Cardiac muscle cell (in vitro differentiated cells and primary cell): ENCODE results near the gene PTGDS. TPM values are rescaled to one million over a fixed set of nuclear protein-coding genes. Genes with fewer than 3 reads are reported as not detected.

Experiments used
- DNase-seq, 2 donors: peaks; one replicate each; pipeline versions ENCODE4 v3.0.0 to v3.0.0-alpha.2; 2010 to 2017; ENCODE audit warnings: low read depth in 1 of 2, low spot score in 1 of 2
- H3K27ac ChIP-seq: fragments of 200-600 bp; sonication (generic); 2 replicates; pipeline ENCODE4 v1.5.1; 2016
- H3K27me3 ChIP-seq: fragments of 200-600 bp; sonication (generic); 2 replicates; pipeline ENCODE4 v1.6.0; 2016; ENCODE audit warnings: control low read depth
- H3K36me3 ChIP-seq: fragments of 200-600 bp; sonication (generic); 2 replicates; pipeline ENCODE4 v1.5.1; 2016; ENCODE audit warnings: control low read depth
- H3K4me1 ChIP-seq: fragments of 200-600 bp; sonication (generic); 2 replicates; pipeline ENCODE4 v1.8.1; 2017; ENCODE audit warnings: low read depth, mild to moderate bottlenecking, mixed run types
- H3K4me3 ChIP-seq: fragments of 200-600 bp; sonication (generic); 2 replicates; pipeline ENCODE4 v1.5.1; 2016; ENCODE audit warnings: mild to moderate bottlenecking
- H3K9me3 ChIP-seq: fragments of 200-600 bp; sonication (generic); 2 replicates; pipeline ENCODE4 v1.5.1; 2017; ENCODE audit warnings: low read depth, mild to moderate bottlenecking, control low read depth
- polyA plus RNA-seq: library from polyadenylated mRNA; unstranded; fragments of >200 nt; fragmentation: Nextera tagmentation; extraction: Ambion mirVana; gene quantifications from 2 replicates; pipeline ENCODE4 v1.2.1, GENCODE V29; 2016
- total RNA-seq: library from RNA; depleted of rRNA; stranded (reverse); fragments of >200 nt; gene quantifications from 2 replicates; pipeline ENCODE4 v1.2.3, GENCODE V29; 2016
- TF ChIP-seq, protein P1 (sequence below): IDR thresholded peaks from 2 replicates; pipeline ENCODE4 v1.5.1; 2012; ENCODE audit warnings: low read depth, mild to moderate bottlenecking, low read length

Gene PTGDS
- total and polyA plus RNA-seq, 2 experiments from 2014 or later, result 3.4 to 3.9 TPM

- no peak for DNase-seq
- Histone ChIP-seq H3K27me3 (peaks cover 2% of the 10 kb centered on the region), H3K27ac (no peak overlapping the region), H3K4me1 (no peaks in the 10 kb centered on the region), H3K36me3 (no peaks in the 10 kb centered on the region), H3K4me3 (no peak overlapping the region), H3K9me3 (no peaks in the 10 kb centered on the region)
- TF ChIP-seq, protein P1, sequence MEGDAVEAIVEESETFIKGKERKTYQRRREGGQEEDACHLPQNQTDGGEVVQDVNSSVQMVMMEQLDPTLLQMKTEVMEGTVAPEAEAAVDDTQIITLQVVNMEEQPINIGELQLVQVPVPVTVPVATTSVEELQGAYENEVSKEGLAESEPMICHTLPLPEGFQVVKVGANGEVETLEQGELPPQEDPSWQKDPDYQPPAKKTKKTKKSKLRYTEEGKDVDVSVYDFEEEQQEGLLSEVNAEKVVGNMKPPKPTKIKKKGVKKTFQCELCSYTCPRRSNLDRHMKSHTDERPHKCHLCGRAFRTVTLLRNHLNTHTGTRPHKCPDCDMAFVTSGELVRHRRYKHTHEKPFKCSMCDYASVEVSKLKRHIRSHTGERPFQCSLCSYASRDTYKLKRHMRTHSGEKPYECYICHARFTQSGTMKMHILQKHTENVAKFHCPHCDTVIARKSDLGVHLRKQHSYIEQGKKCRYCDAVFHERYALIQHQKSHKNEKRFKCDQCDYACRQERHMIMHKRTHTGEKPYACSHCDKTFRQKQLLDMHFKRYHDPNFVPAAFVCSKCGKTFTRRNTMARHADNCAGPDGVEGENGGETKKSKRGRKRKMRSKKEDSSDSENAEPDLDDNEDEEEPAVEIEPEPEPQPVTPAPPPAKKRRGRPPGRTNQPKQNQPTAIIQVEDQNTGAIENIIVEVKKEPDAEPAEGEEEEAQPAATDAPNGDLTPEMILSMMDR, result no peak
Measured at GRCh38 chr9:136973618-136974617, 3.4 kb upstream of the PTGDS start.

DNA sequence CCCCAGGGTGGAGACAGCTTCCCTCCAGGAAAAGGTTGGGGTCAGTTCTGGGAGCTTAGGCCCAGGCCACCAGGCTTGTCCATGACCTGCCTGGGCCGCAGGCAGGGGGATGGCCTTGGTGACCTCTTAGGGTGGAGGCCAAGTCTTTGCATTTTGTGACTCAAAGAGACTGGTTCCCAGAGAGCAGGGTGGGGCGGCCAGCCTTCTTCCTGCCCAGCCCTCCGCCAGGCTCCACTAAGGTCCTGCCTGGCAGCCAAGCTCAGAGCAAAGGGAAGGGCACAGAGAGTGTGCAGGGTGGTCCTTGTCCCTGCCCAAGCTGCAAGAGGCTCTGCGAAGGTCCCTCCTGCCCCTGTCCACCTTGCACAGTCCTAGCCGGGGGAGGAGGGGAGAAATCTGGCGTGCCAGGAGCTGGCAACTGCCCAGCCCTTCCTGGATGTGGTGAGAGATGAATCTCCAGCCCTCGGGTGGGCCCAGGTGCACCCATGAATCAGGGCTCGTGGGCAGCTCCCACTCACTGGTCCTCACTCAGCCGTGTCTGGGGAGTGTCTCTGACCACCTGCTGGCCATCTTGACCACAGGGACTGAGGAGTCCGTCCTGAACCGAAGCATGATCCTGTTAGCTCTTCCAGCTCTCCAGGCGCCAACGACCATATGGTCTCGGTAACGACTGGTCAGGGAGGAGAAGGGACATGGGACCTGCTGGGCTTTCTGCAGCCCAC, 2.3 kb upstream of the PTGDS start:
- Histone ChIP-seq H3K27ac (no peak overlapping the region), H3K4me3 (no peak overlapping the region), H3K36me3 (no peaks in the 10 kb centered on the region), H3K27me3 (peaks cover 2% of the 10 kb centered on the region), H3K4me1 (no peaks in the 10 kb centered on the region), H3K9me3 (no peaks in the 10 kb centered on the region)
- TF ChIP-seq, protein P1, result no peak
- DNase-seq, result no peak

DNA sequence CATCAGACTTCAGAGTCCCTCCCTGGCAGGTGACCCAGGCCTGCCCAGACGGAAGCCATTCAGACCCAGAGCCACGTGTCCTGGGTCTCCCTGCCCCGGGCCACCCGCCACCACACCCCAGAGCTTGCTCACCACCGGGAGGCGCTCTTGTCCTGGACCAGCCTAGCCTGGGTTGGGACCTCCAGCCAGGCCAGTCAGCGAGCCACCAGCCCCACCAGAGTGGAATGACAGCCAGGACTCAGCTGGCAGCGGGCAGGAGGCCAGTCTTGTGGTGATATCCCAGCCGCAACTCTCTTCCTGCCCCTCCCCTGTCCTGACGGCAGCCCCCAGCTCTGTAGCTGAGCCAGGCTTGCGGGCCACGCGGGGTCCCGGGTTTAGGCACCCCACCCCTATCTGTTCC, 1.7 kb upstream of the PTGDS start:
- peak in 1 of 2 donors; percentile 36 for DNase-seq
- peaks cover 2% of the 10 kb centered on the region for H3K27me3 ChIP-seq

DNA sequence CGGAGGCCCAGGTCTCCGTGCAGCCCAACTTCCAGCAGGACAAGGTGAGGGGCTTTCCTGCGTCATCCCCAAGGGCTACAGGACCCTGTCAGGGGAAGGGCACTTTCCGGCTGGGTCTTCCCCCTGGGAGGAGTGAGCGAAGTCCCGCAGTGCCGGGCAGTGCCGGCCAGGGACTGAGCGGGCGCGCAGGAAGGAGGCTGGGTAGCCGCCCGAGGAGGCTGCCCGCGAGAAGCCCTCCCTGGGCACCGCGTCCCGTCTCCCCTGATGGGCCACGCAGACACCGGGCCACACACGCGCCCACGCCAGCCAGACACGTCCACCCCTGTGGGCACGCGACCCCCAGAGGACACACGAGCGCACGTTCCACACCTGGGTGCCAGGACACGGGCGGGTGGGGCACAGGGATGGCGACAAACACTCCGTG, 357 bp downstream of the PTGDS start:
- peak overlapping the region; percentile 22 for H3K4me3 ChIP-seq
- peak in 1 of 2 donors; percentile 14 for DNase-seq
- TF ChIP-seq, protein P1, result no peak
- H3K4me1 ChIP-seq, result peaks cover 10% of the 10 kb centered on the region
- no peaks in the 10 kb centered on the region for H3K9me3 ChIP-seq
- no peaks in the 10 kb centered on the region for H3K36me3 ChIP-seq
- peaks cover 2% of the 10 kb centered on the region for H3K27me3 ChIP-seq
- H3K27ac ChIP-seq, result no peak overlapping the region

More for the DNA sequence above, 1.7 kb upstream of the PTGDS start:
- H3K4me1 ChIP-seq, result no peaks in the 10 kb centered on the region
- H3K9me3 ChIP-seq, result no peaks in the 10 kb centered on the region
- TF ChIP-seq, protein P1, result peak; percentile 30
- H3K27ac ChIP-seq, result no peak overlapping the region
- no peaks in the 10 kb centered on the region for H3K36me3 ChIP-seq
- H3K4me3 ChIP-seq, result no peak overlapping the region

DNA sequence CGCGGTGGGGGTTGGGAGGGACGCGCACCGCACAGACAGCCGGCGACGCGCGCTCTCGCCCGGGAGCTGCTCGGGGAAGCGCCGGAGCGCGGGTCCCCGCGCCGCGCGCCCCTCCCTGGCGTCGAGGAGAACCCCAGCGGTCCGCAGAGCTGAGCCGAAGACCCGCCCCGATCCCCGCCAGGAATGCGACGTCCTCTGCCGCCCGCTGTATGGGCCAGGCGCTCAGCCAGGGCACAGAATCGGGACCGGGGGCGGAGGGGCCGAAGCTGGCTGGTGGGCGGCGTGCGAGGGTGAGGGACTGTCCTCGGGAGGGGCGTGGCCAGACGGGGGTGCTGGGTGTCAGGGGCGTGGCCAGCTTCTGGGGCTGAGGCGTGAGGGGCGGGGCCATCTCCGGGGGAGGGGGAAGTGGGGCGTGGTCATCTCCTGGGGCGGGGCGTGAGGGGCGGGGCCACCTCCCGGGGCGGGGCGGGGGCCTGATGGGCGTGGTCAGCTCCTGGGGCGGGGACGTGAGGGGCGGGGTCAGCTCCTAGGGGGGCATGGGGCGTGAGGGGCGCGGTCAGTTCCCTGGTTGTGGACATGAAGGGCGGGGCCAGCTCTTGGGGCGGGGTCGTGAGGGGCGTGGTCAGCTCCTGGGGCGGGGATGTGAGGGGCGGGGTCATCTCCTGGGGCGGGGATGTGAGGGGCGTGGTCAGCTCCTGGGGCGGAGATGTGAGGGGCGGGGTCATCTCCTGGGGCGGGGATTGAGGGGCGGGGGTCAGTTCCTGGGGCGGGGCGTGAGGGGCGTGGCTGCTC, 965 bp downstream of the PTGDS start:
- no peaks in the 10 kb centered on the region for H3K36me3 ChIP-seq
- peak; percentile 76 to 88 for DNase-seq
- H3K4me3 ChIP-seq, result peak overlapping the region; percentile 22
- H3K27me3 ChIP-seq, result peaks cover 4% of the 10 kb centered on the region
- H3K4me1 ChIP-seq, result peaks cover 10% of the 10 kb centered on the region
- no peaks in the 10 kb centered on the region for H3K9me3 ChIP-seq
- TF ChIP-seq, protein P1, result no peak
- no peak overlapping the region for H3K27ac ChIP-seq
